Lower leg skin (tissue), 3 donors: ENCODE measurements around the gene NGLY1.

Source experiments
- POLR2A ChIP-seq, 2 donors: fragments of 450-650 bp; IDR thresholded peaks; one replicate each; pipeline ENCODE4 v1.6.1; 2016 to 2017; ENCODE audit warnings: antibody characterized with exemption in 2 of 2, mild to moderate bottlenecking in 1 of 2, moderate library complexity in 1 of 2
- TF ChIP-seq, protein P1 (sequence below), 3 donors: fragments of 450-650 bp; IDR thresholded peaks; one replicate each; pipeline ENCODE4 v1.5.1; 2016; ENCODE audit warnings: antibody characterized with exemption in 3 of 3, mild to moderate bottlenecking in 3 of 3, moderate library complexity in 2 of 3

DNA sequence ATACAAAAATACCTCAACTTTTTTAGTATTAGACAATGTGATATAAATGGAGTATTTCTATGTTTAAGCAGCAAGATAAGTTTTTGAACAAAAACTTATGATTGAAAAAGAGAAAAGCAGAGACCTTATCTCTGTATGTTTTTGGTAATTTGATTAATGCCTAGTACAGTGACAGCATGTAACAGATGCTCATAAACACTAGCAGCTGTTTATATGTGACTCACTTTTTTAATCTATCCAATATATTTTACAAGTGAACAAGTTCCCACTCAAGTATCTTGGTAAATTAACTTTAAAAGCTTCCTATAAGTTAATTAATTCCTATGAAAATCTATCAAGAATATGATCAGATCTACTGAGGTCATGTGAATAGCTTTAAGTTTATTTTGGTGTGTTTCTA is 55.1 kb downstream of the NGLY1 start:
- TF ChIP-seq, protein P1, sequence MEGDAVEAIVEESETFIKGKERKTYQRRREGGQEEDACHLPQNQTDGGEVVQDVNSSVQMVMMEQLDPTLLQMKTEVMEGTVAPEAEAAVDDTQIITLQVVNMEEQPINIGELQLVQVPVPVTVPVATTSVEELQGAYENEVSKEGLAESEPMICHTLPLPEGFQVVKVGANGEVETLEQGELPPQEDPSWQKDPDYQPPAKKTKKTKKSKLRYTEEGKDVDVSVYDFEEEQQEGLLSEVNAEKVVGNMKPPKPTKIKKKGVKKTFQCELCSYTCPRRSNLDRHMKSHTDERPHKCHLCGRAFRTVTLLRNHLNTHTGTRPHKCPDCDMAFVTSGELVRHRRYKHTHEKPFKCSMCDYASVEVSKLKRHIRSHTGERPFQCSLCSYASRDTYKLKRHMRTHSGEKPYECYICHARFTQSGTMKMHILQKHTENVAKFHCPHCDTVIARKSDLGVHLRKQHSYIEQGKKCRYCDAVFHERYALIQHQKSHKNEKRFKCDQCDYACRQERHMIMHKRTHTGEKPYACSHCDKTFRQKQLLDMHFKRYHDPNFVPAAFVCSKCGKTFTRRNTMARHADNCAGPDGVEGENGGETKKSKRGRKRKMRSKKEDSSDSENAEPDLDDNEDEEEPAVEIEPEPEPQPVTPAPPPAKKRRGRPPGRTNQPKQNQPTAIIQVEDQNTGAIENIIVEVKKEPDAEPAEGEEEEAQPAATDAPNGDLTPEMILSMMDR (IDR thresholded peaks at IDR 0.05) = no peak
- TF ChIP-seq POLR2A (IDR thresholded peaks at IDR 0.05) = no peak
